ENCODE results near the gene TPST2.

DNA sequence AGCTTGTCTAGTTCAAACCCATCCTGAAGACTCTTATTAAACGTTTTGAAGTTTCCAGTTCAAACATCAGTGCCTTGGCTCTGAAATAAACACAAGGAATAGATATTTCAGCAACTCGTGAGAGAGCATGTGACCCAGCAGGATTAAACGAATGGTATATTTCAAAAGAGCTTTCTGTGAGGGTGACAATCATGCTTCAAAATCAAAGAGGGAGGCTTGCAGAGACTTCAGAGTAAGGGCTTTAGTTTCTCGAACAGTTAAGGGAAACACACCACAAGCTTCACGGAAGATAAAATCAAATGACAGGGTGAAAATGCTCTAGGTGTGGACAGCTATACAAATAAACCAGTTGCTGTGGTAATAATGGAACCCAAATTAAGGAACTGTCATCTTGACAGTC lies 107.8 kb downstream of the TPST2 start:
- TF ChIP-seq CTCF (IDR thresholded peaks at IDR 0.05 in 4 of 5, conservative IDR thresholded peaks at IDR 0.05 in 1 of 5) (no peak), POLR2A (IDR thresholded peaks at IDR 0.05) (no peak)
